ENCODE measurements around the gene UFL1. TPM values are rescaled to one million over a fixed set of nuclear protein-coding genes. Genes with fewer than 3 reads are reported as not detected.

The UFL1 gene
- total and polyA plus RNA-seq, 2 of the 8 experiments (the other 6 are each of a cell fraction or from before 2014, with no cell fraction given), result 2.2 to 10.2 TPM

GRCh38 chr6:96520171-96521115 is 1.2 kb upstream of the UFL1 start (continued):
- TF ChIP-seq ATF2 (IDR thresholded peaks at IDR 0.05; ENCODE audit: low read length) (peak; percentile 47; the same call in 1 of the 2 replicates), SP1 (IDR thresholded peaks at IDR 0.05; ENCODE audit: low read depth, low read length) (peak; percentile 33; the same call in 1 of the 2 replicates)

All from H1 (cell line).